Measurements from ENCODE around the gene ADGRF5. TPM values are rescaled to one million over a fixed set of nuclear protein-coding genes. Genes with fewer than 3 reads are reported as not detected.

ADGRF5 gene
- total RNA-seq, 1 donor from 2014 or later, result 0.13 TPM

- TF ChIP-seq CTCF (IDR thresholded peaks at IDR 0.05; ENCODE audit: insufficient read depth, low read length, poor library complexity, severe bottlenecking), result no peak
- Histone ChIP-seq H3K36me3 (ENCODE audit: control insufficient read depth, insufficient read depth, low read length) (no peaks in the 10 kb centered on the region), H3K4me3 (ENCODE audit: low read depth, low read length) (no peak overlapping the region), H3K27me3 (ENCODE audit: control insufficient read depth, insufficient read depth, low read length) (no peaks in the 10 kb centered on the region)
- no peak for DNase-seq (ENCODE audit: low read depth)
Measured at GRCh38 chr6:46904117-46904516, 17.6 kb downstream of the ADGRF5 start.

GRCh38 chr6:46903175-46903574, 18.6 kb downstream of the ADGRF5 start:
- no peak for DNase-seq (ENCODE audit: low read depth)
- H3K4me3 ChIP-seq (ENCODE audit: low read depth, low read length), result no peak overlapping the region
- H3K36me3 ChIP-seq (ENCODE audit: control insufficient read depth, insufficient read depth, low read length), result no peaks in the 10 kb centered on the region
- no peak for TF ChIP-seq CTCF (IDR thresholded peaks at IDR 0.05; ENCODE audit: insufficient read depth, low read length, poor library complexity, severe bottlenecking)
- H3K27me3 ChIP-seq (ENCODE audit: control insufficient read depth, insufficient read depth, low read length), result no peaks in the 10 kb centered on the region

GRCh38 chr6:46901882-46902314, 19.8 kb downstream of the ADGRF5 start:
- H3K36me3 ChIP-seq (ENCODE audit: control insufficient read depth, insufficient read depth, low read length), result no peaks in the 10 kb centered on the region
- DNase-seq (ENCODE audit: low read depth), result no peak
- no peak overlapping the region for H3K4me3 ChIP-seq (ENCODE audit: low read depth, low read length)
- no peaks in the 10 kb centered on the region for H3K27me3 ChIP-seq (ENCODE audit: control insufficient read depth, insufficient read depth, low read length)
- TF ChIP-seq CTCF (IDR thresholded peaks at IDR 0.05; ENCODE audit: insufficient read depth, low read length, poor library complexity, severe bottlenecking), result no peak

- no peaks in the 10 kb centered on the region for H3K27me3 ChIP-seq (ENCODE audit: control insufficient read depth, insufficient read depth, low read length)
- H3K4me3 ChIP-seq (ENCODE audit: low read depth, low read length), result no peak overlapping the region
- H3K36me3 ChIP-seq (ENCODE audit: control insufficient read depth, insufficient read depth, low read length), result no peaks in the 10 kb centered on the region
- no peak for DNase-seq (ENCODE audit: low read depth)
- TF ChIP-seq CTCF (IDR thresholded peaks at IDR 0.05; ENCODE audit: insufficient read depth, low read length, poor library complexity, severe bottlenecking), result no peak
Measured at GRCh38 chr6:46900266-46900665, 21.5 kb downstream of the ADGRF5 start.

- no peak for DNase-seq (ENCODE audit: low read depth)
- no peak for TF ChIP-seq CTCF (IDR thresholded peaks at IDR 0.05; ENCODE audit: insufficient read depth, low read length, poor library complexity, severe bottlenecking)
- Histone ChIP-seq H3K4me3 (ENCODE audit: low read depth, low read length) (no peak overlapping the region), H3K36me3 (ENCODE audit: control insufficient read depth, insufficient read depth, low read length) (no peaks in the 10 kb centered on the region), H3K27me3 (ENCODE audit: control insufficient read depth, insufficient read depth, low read length) (no peaks in the 10 kb centered on the region)
Measured at GRCh38 chr6:46899659-46900058, 22.1 kb downstream of the ADGRF5 start.

GRCh38 chr6:46898006-46898405, 23.7 kb downstream of the ADGRF5 start:
- TF ChIP-seq CTCF (IDR thresholded peaks at IDR 0.05; ENCODE audit: insufficient read depth, low read length, poor library complexity, severe bottlenecking), result no peak
- Histone ChIP-seq H3K27me3 (ENCODE audit: control insufficient read depth, insufficient read depth, low read length) (no peaks in the 10 kb centered on the region), H3K36me3 (ENCODE audit: control insufficient read depth, insufficient read depth, low read length) (no peaks in the 10 kb centered on the region), H3K4me3 (ENCODE audit: low read depth, low read length) (no peak overlapping the region)
- DNase-seq (ENCODE audit: low read depth), result no peak

Data from kidney epithelial cell (primary cell).